Parathyroid adenoma (tissue), 2 donors: ENCODE results near the gene PDF.
"Not testable (repeated sequence)": the region's sequence is repeated elsewhere in the genome, so short reads cannot be mapped to it uniquely, and the experiment has no call there.

ENCODE experiments used
- H2AFZ ChIP-seq: fragments of 300-600 bp; sonication (generic); one replicate; pipeline ENCODE4 v1.7.0; 2017; ENCODE audit warnings: antibody characterized with exemption, mild to moderate bottlenecking
- H3K27ac ChIP-seq: fragments of 300-600 bp; sonication (generic); one replicate; pipeline ENCODE4 v1.7.0; 2017
- H3K27me3 ChIP-seq: fragments of 300-600 bp; sonication (generic); one replicate; pipeline ENCODE4 v1.7.0; 2017; ENCODE audit warnings: low read length; ENCODE audit not compliant: control insufficient read depth, insufficient read depth
- H3K36me3 ChIP-seq: fragments of 300-600 bp; sonication (generic); one replicate; pipeline ENCODE4 v1.7.0; 2017; ENCODE audit warnings: low read length; ENCODE audit not compliant: control insufficient read depth, insufficient read depth
- H3K4me1 ChIP-seq: fragments of 300-600 bp; sonication (generic); one replicate; pipeline ENCODE4 v1.7.0; 2017; ENCODE audit warnings: control low read depth
- H3K4me2 ChIP-seq: fragments of 300-600 bp; sonication (generic); one replicate; pipeline ENCODE4 v1.7.0; 2017; ENCODE audit warnings: low read length
- H3K4me3 ChIP-seq: fragments of 300-600 bp; sonication (generic); one replicate; pipeline ENCODE4 v1.7.0; 2017; ENCODE audit warnings: low read depth, low read length
- H3K79me2 ChIP-seq: fragments of 300-600 bp; sonication (generic); one replicate; pipeline ENCODE4 v1.7.0; 2017; ENCODE audit warnings: control low read depth
- H3K9ac ChIP-seq: fragments of 300-600 bp; sonication (generic); one replicate; pipeline ENCODE4 v1.7.0; 2017; ENCODE audit warnings: mild to moderate bottlenecking
- H3K9me3 ChIP-seq: fragments of 300-600 bp; sonication (generic); one replicate; pipeline ENCODE4 v1.7.0; 2017; ENCODE audit warnings: low read length; ENCODE audit not compliant: control insufficient read depth
- TF ChIP-seq, protein P1 (sequence below): fragments of 300-600 bp; sonication (generic); IDR thresholded peaks from one replicate; pipeline ENCODE4 v1.7.0; 2017; ENCODE audit warnings: antibody characterized with exemption, mild to moderate bottlenecking
- donor health status: primary hyperparathyroidism.

The PDF gene

DNA sequence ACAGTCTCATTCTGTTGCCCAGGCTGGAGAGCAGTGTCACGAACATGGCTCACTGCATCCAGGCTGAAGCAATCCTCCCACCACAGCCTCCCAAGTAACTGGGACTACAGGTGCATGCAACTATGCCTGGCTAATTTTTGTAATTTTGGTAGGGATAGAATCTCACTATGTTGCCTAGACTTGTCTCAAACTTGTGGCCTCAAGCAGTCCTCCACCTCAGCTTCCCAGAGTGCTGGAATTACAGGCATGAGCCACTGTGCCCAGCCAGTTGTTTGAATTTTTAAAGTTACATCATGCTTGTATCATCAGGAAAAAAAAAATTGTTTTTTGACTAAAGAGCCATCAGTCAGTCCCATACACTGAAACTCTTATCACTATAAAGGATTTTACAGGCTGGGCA lies 36.3 kb downstream of the PDF start:
- Histone ChIP-seq H3K4me1 (no peaks in the 10 kb centered on the region), H2AFZ (no peak overlapping the region), H3K4me3 (no peak overlapping the region), H3K4me2 (no peak overlapping the region), H3K9me3 (no peaks in the 10 kb centered on the region), H3K79me2 (peaks cover 6% of the 10 kb centered on the region), H3K27ac (no peak overlapping the region), H3K36me3 (no peaks in the 10 kb centered on the region), H3K9ac (no peak overlapping the region), H3K27me3 (no peaks in the 10 kb centered on the region)
- TF ChIP-seq, protein P1, sequence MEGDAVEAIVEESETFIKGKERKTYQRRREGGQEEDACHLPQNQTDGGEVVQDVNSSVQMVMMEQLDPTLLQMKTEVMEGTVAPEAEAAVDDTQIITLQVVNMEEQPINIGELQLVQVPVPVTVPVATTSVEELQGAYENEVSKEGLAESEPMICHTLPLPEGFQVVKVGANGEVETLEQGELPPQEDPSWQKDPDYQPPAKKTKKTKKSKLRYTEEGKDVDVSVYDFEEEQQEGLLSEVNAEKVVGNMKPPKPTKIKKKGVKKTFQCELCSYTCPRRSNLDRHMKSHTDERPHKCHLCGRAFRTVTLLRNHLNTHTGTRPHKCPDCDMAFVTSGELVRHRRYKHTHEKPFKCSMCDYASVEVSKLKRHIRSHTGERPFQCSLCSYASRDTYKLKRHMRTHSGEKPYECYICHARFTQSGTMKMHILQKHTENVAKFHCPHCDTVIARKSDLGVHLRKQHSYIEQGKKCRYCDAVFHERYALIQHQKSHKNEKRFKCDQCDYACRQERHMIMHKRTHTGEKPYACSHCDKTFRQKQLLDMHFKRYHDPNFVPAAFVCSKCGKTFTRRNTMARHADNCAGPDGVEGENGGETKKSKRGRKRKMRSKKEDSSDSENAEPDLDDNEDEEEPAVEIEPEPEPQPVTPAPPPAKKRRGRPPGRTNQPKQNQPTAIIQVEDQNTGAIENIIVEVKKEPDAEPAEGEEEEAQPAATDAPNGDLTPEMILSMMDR, result no peak

DNA sequence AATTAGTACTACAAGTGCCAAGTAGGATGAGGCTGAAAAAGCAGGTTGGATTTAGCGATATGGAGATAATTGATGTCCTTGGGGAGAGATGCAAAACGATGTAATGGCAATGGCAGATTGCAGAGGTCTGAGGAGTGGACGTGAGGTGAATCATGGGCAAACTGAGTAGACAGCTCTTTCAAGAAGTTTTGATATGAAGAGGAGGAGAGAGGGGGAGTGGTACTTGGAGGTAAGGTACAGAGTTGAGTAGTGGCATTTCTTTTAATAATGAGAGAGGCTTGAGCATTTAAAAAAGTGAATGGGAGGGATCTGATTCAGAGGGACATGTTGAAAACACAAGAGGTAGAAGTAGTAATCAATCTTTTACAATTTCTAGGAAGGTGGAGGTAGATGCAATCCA lies 37.0 kb downstream of the PDF start:
- Histone ChIP-seq H3K9ac (no peak overlapping the region), H2AFZ (no peak overlapping the region), H3K4me2 (no peak overlapping the region), H3K27ac (no peak overlapping the region), H3K9me3 (no peaks in the 10 kb centered on the region), H3K4me1 (no peaks in the 10 kb centered on the region), H3K79me2 (peaks cover 9% of the 10 kb centered on the region), H3K27me3 (no peaks in the 10 kb centered on the region), H3K4me3 (no peak overlapping the region), H3K36me3 (no peaks in the 10 kb centered on the region)
- TF ChIP-seq, protein P1, result no peak

DNA sequence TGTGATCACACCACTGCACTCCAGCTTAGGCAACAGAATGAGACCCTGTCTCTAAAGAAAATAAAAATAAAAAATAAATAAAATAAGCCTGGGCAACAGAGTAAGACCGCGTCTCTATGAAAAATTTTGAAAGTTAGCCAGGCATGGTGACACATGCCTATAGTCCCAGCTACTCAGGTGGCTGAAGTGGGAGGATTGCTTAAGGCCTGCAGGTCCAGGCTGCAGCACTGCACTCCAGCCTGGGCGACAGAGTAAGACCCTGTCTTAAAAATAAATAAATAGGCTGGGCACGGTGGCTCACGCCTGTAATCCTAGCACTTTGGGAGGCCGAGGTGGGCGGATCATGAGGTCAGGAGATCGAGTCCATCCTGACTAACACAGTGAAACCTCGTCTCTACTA lies 38.7 kb downstream of the PDF start:
- H3K9ac ChIP-seq, H3K9me3 ChIP-seq, H3K27ac ChIP-seq, H2AFZ ChIP-seq, H3K27me3 ChIP-seq, H3K4me3 ChIP-seq, H3K4me1 ChIP-seq, H3K4me2 ChIP-seq, H3K36me3 ChIP-seq: not testable (repeated sequence)
- H3K79me2 ChIP-seq, result peaks cover 13% of the 10 kb centered on the region

DNA sequence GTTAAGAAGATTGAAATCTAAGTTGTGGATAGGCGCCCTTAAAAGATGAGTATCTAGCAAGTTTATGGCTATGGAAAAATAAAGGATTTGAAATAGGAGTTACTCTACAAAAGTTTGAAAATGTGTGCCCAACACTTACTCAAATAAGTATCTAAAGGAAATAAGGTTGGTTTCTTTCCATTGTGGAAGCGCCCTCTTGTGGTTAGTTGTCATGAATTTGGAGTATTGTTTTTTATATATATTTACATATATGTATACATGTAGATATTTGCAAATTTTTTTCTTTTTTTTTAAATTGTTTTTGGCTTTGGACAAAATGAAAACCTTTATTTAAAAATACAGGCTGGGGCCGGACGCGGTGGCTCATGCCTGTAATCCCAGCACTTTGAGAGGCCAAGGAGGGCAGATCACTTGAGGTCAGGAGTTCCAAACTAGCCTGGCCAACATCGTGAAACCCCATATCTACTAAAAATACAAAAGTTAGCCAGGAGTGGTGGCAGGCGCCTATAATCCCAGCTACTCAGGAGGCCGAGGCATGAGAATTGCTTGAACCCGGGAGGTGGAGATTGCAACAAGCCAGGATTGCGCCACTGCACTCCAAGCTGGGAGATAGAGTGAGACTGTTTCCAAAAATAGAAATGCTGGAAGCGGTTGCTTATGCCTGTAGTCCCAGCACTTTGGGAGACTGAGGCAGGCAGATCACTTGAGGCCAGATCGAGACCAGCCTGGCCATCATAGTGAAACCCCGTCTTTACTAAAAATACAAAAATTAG lies 43.3 kb downstream of the PDF start:
- Histone ChIP-seq H3K36me3 (no peaks in the 10 kb centered on the region), H3K4me2 (no peak overlapping the region), H3K4me1 (no peaks in the 10 kb centered on the region), H3K79me2 (peaks cover 12% of the 10 kb centered on the region), H3K27me3 (no peaks in the 10 kb centered on the region), H3K9me3 (no peaks in the 10 kb centered on the region), H3K27ac (no peak overlapping the region), H3K4me3 (no peak overlapping the region), H3K9ac (no peak overlapping the region), H2AFZ (no peak overlapping the region)
- TF ChIP-seq, protein P1, result peak; percentile 67

DNA sequence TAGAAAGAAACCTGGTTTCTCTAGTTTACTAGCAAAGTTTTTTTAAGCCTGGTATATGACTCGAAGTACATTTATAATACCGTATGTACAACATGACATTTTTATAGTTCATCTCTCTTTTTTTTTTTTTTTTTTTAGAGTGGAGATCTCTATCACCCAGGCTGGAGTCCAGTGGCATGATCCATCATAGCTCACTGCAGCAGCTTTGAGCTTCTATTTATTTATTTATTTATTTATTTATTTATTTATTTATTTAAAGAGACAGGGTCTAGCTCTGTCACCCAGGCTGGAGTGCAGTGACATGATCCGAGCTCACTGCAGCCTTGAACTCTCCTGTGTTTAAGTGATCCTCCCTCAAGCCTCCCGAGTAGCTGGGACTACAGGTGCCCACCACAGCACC lies 45.1 kb downstream of the PDF start:
- H3K9ac ChIP-seq, result no peak overlapping the region
- TF ChIP-seq, protein P1, result no peak
- H3K36me3 ChIP-seq, result no peaks in the 10 kb centered on the region

More for the DNA sequence above, 45.1 kb downstream of the PDF start:
- Histone ChIP-seq H3K9me3 (no peaks in the 10 kb centered on the region), H2AFZ (no peak overlapping the region), H3K4me3 (no peak overlapping the region), H3K27me3 (no peaks in the 10 kb centered on the region), H3K27ac (no peak overlapping the region), H3K4me1 (no peaks in the 10 kb centered on the region), H3K79me2 (peaks cover 10% of the 10 kb centered on the region), H3K4me2 (no peak overlapping the region)
